DMS153 treated with DMSO at 0.1 percent for 48 hours (cell line): Measurements from ENCODE around the gene ILRUN.
"Not testable (repeated sequence)": the region's sequence is repeated elsewhere in the genome, so short reads cannot be mapped to it uniquely, and the experiment has no call there.

ENCODE experiments used
- DNase-seq: peaks from one replicate; lab custom pipeline; 2025; ENCODE audit not compliant: unreplicated experiment; lab: John Stamatoyannopoulos, UW

The ILRUN gene

GRCh38 chr6:34665019-34665418 is 31.5 kb downstream of the ILRUN start:
- no peak for DNase-seq

GRCh38 chr6:34664256-34664971 is 32.2 kb downstream of the ILRUN start:
- no peak for DNase-seq

GRCh38 chr6:34663831-34664255 is 32.7 kb downstream of the ILRUN start:
- DNase-seq = no peak

GRCh38 chr6:34663371-34663770 is 33.2 kb downstream of the ILRUN start:
- DNase-seq = no peak

- DNase-seq = no peak
Observed at GRCh38 chr6:34661357-34661756, 35.2 kb downstream of the ILRUN start.

GRCh38 chr6:34658605-34659265 is 37.8 kb downstream of the ILRUN start:
- DNase-seq = no peak

GRCh38 chr6:34657979-34658480 is 38.5 kb downstream of the ILRUN start:
- not testable (repeated sequence) for DNase-seq

- peak; percentile 62 for DNase-seq
Observed at GRCh38 chr6:34657307-34657978, 39.1 kb downstream of the ILRUN start.

- no peak for DNase-seq
Observed at GRCh38 chr6:34657037-34657306, 39.6 kb downstream of the ILRUN start.

- peak; percentile 86 for DNase-seq
Observed at GRCh38 chr6:34656378-34657036, 40.1 kb downstream of the ILRUN start.

GRCh38 chr6:34655876-34656377 is 40.6 kb downstream of the ILRUN start:
- not testable (repeated sequence) for DNase-seq

GRCh38 chr6:34654061-34654710 is 42.4 kb downstream of the ILRUN start:
- DNase-seq = no peak

GRCh38 chr6:34652263-34652662 is 44.3 kb downstream of the ILRUN start:
- DNase-seq = no peak

GRCh38 chr6:34650823-34651222 is 45.7 kb downstream of the ILRUN start:
- DNase-seq = no peak

- DNase-seq = not testable (repeated sequence)
Observed at GRCh38 chr6:34650232-34650631, 46.3 kb downstream of the ILRUN start.

GRCh38 chr6:34648806-34649205 is 47.8 kb downstream of the ILRUN start:
- no peak for DNase-seq
